Upper lobe of left lung (tissue), 4 donors: ENCODE data around the gene DEPDC5.

Source experiments
- EP300 ChIP-seq, 4 donors: sonication (generic); formaldehyde crosslinking; IDR thresholded peaks; one replicate each; pipeline ENCODE4 v1.5.1; 2017; ENCODE audit warnings: antibody characterized with exemption in 4 of 4, control low read depth in 2 of 4
- POLR2A ChIP-seq, 4 donors: fragments of 450-650 bp; IDR thresholded peaks; one replicate each; pipeline ENCODE4 v1.5.1; 2016 to 2017; ENCODE audit warnings: antibody characterized with exemption in 4 of 4, mild to moderate bottlenecking in 2 of 4
- POLR2AphosphoS5 ChIP-seq, 2 donors: sonication (generic); formaldehyde crosslinking; IDR thresholded peaks; one replicate each; pipeline ENCODE4 v1.5.1; 2017; ENCODE audit warnings: antibody characterized with exemption in 2 of 2
- TF ChIP-seq, protein P1 (sequence below), 6 experiments: fragments of 450-650 bp in 4 of 6; fragments of 200-600 bp in 2 of 6; sonication (generic) in 2 of 6; IDR thresholded peaks; one replicate each; pipeline ENCODE4 v1.5.1; 2016 to 2019; ENCODE audit warnings: antibody characterized with exemption in 6 of 6

- TF ChIP-seq, protein P1, sequence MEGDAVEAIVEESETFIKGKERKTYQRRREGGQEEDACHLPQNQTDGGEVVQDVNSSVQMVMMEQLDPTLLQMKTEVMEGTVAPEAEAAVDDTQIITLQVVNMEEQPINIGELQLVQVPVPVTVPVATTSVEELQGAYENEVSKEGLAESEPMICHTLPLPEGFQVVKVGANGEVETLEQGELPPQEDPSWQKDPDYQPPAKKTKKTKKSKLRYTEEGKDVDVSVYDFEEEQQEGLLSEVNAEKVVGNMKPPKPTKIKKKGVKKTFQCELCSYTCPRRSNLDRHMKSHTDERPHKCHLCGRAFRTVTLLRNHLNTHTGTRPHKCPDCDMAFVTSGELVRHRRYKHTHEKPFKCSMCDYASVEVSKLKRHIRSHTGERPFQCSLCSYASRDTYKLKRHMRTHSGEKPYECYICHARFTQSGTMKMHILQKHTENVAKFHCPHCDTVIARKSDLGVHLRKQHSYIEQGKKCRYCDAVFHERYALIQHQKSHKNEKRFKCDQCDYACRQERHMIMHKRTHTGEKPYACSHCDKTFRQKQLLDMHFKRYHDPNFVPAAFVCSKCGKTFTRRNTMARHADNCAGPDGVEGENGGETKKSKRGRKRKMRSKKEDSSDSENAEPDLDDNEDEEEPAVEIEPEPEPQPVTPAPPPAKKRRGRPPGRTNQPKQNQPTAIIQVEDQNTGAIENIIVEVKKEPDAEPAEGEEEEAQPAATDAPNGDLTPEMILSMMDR (IDR thresholded peaks at IDR 0.05): no peak
- TF ChIP-seq POLR2AphosphoS5 (IDR thresholded peaks at IDR 0.05) (no peak), EP300 (IDR thresholded peaks at IDR 0.05) (no peak), POLR2A (IDR thresholded peaks at IDR 0.05) (no peak)
Observed at GRCh38 chr22:31921106-31921505, 167.3 kb downstream of the DEPDC5 start.
